Body of pancreas (tissue), 4 donors: ENCODE data around the gene KRT33A.

Source experiments
- POLR2A ChIP-seq, 3 donors: fragments of 450-650 bp; IDR thresholded peaks; one replicate each; pipeline ENCODE4 v1.6.1; 2016; ENCODE audit warnings: antibody characterized with exemption in 3 of 3, mild to moderate bottlenecking in 2 of 3
- TF ChIP-seq, protein P1 (sequence below), 7 experiments: fragments of 450-650 bp in 4 of 7; fragments of 200-600 bp in 3 of 7; sonication (generic) in 3 of 7; IDR thresholded peaks; one replicate each; pipeline ENCODE4 v1.5.1; 2016 to 2019; ENCODE audit warnings: antibody characterized with exemption in 7 of 7

GRCh38 chr17:41387670-41388069, 37.0 kb upstream of the KRT33A start:
- TF ChIP-seq, protein P1, sequence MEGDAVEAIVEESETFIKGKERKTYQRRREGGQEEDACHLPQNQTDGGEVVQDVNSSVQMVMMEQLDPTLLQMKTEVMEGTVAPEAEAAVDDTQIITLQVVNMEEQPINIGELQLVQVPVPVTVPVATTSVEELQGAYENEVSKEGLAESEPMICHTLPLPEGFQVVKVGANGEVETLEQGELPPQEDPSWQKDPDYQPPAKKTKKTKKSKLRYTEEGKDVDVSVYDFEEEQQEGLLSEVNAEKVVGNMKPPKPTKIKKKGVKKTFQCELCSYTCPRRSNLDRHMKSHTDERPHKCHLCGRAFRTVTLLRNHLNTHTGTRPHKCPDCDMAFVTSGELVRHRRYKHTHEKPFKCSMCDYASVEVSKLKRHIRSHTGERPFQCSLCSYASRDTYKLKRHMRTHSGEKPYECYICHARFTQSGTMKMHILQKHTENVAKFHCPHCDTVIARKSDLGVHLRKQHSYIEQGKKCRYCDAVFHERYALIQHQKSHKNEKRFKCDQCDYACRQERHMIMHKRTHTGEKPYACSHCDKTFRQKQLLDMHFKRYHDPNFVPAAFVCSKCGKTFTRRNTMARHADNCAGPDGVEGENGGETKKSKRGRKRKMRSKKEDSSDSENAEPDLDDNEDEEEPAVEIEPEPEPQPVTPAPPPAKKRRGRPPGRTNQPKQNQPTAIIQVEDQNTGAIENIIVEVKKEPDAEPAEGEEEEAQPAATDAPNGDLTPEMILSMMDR (IDR thresholded peaks at IDR 0.05), result no peak
- TF ChIP-seq POLR2A (IDR thresholded peaks at IDR 0.05), result no peak
